NCI-H2196 (cell line): ENCODE data around the gene C9orf72.
A peak's percentile ranks its signal among the peaks of the same experiment; 100 is the strongest.

Experiments used
- DNase-seq: peaks from one replicate; lab custom pipeline; 2025; ENCODE audit not compliant: unreplicated experiment; lab: John Stamatoyannopoulos, UW

C9orf72 gene

DNA sequence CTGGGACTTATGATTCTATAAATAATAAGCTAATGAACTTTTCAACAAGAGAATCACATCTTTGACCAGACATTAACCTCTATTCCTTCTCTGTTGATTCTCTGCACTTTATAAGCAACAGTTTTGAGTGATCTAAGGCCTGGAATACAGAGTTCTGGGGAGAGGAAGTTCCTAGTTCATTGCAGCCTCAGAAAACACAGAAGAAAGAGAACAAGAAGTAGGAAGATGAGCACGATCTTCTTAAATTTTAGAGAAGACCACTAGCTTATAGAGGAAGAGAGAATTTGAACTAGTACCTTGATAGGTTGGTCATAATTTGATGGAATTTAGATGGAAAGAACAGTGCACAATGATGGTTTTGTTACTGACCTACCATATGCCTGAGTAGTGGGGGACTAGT lies 8.5 kb upstream of the C9orf72 start:
- no peak for DNase-seq

DNA sequence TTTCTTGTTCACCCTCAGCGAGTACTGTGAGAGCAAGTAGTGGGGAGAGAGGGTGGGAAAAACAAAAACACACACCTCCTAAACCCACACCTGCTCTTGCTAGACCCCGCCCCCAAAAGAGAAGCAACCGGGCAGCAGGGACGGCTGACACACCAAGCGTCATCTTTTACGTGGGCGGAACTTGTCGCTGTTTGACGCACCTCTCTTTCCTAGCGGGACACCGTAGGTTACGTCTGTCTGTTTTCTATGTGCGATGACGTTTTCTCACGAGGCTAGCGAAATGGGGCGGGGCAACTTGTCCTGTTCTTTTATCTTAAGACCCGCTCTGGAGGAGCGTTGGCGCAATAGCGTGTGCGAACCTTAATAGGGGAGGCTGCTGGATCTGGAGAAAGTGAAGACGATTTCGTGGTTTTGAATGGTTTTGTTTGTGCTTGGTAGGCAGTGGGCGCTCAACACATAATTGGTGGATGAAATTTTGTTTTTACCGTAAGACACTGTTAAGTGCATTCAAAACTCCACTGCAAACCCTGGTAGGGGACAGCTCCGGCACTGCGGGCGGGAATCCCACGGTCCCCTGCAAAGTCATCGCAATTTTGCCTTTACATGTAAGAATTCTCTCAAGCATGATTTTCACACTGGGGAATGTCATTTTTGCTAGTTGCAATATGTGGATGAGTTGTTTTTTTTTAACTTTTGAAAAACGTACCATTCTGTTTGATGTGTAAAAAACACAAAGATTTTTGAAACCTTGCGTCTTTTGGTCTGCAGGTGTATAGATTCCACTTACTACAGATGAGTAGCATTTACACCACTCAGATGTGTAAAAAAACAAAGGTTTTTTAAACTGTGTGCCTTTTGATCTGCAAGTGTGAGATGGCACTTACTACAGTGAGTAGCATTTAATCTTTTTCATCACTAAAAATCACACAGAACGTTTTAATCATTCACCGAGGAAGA lies 631 bp upstream of the C9orf72 start:
- peak; percentile 98 for DNase-seq

DNA sequence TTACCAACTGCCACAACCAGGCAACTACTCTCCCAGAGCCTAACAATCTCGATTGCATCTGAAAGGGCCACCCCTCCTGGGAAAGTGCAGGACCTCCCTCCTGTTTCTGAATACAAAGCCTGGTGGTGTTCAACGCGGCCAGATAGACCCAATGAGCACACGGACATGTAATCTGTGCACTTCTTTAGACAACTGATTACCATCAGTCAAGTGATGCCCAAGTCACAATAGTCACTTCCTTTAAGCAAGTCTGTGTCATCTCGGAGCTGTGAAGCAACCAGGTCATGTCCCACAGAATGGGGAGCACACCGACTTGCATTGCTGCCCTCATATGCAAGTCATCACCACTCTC lies 739 bp downstream of the C9orf72 start:
- peak; percentile 53 for DNase-seq

DNA sequence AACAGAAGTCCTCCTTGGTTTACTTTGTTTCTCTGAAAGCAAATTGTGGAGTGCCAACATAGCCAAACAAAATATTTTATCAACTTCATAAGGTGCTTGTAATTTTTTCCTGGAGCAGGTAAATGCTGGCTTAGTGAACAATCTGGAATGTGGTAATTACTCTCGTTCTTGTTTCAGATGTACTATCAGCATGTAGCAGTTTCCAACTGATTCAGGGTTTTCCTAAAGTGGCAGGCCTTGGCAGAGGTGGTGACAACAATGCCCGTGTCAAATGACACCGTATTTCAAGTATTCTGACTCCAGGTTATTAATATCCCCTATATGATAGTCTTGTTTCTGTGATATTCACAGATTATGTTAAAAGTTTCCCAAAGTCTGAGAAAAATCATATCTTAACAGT lies 1.2 kb downstream of the C9orf72 start:
- DNase-seq, result no peak

DNA sequence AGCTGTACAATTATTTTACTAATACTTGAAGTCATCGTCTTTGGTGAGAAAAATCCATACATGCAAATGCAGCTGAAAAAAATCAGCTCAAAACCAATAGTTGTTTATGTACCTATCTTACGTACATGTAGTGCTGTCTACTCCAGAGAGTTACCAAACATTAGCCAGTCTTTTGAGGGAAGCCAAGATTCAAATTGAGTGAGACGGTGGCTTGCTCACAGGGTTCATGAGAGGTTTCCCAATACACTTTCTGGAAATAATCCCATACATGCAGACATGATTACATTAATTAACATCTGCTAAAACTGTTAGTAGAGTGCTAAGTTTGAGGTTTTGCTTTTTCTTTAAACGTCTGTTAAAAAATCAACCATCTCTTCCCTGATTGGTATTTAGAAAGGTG lies 2.3 kb downstream of the C9orf72 start:
- no peak for DNase-seq

DNA sequence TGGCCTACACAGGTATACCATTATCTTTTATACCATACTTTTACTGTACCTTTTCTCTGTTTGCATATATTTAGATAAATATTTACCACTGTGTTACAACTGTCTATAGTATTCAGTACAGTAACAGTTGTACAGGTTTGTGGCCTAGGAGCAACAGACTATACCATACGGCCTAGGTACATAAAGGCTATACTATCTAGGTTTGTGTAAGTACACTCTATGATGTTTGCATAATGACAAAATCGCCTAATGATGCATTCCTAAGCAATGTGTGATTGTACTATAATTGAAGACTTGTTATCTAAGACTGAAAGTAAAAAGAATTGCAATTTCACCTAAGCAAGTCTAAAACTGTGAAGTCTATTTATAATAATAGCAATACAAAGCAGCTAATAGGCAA lies 3.9 kb downstream of the C9orf72 start:
- DNase-seq, result no peak

DNA sequence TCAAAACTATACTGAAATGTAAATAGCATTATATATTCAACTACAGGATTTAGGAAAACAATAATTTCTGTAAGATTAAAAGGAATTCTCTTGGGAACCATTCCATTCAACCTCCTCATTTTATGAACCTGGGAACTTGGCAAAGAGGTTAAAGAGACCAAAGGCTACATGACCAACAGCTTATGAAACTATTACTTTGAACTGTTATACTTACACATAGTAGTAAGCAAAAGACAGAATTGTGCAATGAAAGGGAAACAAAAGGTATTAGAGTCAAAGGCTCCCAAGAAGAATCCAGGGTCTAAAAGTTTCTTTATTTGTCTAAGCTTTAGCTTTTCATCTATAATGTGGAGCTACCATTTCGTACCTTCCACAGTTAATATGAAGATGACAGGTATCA lies 7.2 kb downstream of the C9orf72 start:
- no peak for DNase-seq

DNA sequence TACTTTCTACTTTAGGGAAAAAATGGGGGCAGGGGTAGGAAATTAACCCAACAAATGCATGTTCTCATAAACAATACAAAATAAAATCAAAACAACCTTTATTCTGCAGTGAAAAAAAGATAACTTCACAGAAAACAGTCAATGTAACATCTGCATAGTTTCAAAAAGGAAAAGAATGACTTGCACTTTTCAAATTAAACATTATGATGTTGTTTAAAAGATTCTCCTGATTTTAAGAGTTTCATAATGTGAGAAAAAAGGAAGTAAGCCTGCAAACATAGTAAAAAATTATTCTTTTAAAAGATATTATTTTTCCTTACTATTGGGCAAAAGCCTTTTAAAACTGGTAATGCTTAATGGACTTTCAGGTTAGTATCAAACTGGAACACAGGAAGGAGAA lies 7.6 kb downstream of the C9orf72 start:
- no peak for DNase-seq

DNA sequence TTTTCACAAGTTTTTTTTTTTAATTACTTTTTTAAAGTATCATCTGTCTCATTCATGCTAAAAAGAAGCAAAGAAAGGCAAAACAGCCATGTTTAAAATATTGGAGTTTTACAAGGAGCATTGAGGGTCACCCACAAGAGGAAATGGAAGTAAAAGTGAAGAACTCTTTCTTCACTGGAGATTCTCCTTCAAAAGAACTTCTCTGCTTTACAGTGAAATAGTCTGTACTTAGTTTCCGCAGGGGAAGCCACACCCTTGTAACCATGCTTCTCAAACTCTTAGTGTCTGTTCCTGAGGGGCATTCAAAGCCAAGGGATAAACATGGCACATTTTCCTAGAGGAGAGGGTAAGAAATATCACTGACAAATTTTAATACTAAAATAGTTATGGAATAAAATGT lies 8.6 kb downstream of the C9orf72 start:
- DNase-seq, result no peak

DNA sequence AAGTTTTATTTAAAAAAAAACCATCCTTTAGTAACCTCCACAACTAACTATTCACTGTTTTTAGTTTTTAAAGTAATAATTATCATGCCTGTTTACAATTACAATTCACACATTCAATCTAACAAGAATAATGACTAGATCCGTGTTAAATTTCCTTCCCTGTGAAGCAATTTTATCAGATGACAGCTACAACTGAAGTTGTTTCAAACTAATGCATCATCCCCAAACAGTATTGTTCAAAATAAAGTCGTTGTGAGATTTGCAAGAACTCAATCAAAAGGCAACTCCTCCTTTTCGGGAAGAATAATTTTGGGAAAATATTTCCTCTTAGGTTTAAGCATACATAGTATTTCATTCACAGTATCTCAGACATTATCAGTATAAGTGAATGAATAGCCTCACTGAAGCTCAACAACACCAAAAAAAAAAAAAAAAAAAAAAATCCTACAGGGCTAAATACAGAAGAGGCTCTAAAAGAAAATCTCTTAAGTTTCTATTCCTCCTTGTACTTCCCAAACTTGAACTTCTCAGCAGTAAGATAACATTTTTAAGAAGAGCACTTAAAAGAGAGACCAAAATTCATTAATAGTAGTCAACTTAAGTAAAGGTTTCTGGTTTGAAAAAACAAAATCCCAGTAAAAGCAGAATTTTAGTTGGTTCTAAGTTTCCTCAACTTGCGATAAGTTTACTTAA lies 9.4 kb downstream of the C9orf72 start:
- no peak for DNase-seq

DNA sequence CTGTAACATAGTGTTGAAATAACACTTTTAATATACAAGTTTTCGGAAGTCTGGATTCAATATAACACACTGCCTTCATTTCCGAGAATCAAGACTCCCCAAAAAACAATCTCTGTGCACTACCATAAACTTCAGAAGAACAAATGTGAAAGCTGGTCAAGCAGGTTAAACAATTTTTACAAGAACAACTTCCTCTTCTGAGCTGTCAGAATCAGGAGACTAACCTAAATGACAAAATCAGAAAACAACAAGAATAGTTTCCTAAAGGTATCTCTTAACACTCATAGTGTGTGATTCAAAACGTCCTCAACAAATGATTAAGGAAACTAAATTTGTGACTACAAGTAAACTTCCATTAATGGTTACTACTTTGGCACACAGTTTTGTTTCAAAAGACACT lies 11.6 kb downstream of the C9orf72 start:
- no peak for DNase-seq

DNA sequence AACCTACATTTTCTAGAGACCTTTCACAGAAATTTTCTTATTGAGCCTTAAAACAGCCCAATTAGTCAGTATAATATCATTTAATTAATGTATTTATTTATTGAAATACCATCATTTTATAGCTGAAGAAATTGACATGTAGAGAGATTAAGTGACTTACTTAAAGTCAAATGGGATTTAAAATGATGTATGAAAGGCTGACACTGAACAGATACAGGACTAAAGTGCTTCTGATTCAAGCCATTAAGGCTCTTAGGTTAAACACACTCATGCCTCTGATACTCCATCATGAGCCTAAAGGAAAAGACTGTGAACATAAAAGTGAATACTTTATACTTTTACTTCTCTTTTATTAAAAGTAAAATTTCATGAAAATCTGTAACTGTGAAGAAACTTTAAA lies 12.8 kb downstream of the C9orf72 start:
- DNase-seq, result no peak

DNA sequence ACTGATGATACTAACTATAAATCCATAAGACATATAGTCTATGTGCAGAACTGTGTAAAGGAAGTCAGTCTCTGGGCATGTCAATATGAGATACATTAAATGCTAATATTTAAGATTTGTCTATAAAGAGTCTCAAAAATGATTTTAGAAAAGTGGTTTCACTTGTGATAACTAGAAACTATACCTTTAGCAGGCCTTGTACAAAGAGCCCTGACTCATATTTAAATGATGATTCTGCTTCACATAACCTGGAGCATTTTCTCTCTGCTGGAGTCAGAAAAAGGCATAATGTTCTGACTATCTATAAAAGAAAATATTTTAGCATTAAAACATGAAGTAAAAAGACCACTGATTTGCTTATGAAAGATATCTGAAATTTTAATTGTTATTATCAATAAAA lies 15.0 kb downstream of the C9orf72 start:
- no peak for DNase-seq

DNA sequence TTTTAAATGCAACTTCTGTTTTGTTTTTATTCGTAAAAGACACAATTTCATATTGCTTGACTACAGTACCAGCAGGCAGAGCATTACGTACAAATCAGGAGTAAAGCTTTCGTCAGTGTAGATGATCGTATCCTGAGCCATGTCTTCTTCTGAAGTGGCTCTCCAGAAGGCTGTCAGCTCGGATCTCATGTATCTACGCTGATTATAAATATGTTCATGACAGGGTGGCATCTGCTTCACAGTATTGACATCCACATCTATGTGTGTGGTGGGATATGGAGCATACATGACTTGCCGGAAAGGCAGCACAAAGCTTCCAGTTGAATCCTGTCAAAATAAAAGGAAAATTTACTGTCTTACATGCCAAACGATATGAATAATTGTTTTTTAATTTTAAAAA lies 16.8 kb downstream of the C9orf72 start:
- DNase-seq, result no peak

DNA sequence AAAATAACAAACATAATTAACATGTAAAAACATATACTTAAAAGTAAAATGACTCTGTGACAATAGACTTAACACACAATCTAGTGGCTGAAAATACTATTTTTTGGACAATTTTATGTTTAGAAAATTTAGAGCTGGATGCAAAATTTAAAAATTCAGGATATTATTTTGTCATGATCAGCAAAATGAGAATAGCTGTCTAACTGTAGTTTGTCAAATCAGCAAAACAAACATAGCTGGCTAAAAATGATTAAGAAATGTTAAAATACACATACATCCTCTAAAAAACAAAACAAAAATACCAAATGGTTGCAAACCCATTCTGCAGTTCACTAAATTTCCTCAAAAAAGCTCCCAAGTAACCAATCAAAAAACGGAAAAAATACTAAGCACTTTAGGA lies 18.6 kb downstream of the C9orf72 start:
- no peak for DNase-seq

DNA sequence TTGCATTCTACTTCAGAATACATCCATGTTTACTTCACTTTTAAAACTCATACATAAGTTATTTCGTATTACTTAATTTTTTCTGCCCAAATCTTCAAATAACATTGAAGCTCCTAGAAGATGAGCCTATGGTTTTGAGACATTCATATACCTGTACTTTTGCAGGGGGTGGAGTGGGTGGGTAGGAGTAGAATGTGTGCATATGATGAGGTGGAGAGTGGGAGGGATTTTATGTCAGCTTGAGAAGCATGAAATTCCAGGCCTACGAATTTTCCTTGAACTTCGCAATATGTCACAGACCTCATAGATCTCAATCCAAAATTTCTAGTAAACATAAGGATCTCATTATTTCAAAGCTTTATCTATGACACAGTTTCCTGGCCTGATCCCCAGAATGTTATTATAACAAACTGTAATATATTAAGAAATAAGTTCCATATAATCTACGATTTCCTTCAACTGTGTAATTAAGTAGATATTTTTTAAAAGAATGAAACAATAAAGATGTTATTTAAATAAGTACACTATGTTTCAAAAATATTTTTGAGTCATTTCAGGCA lies 24.0 kb downstream of the C9orf72 start:
- no peak for DNase-seq

DNA sequence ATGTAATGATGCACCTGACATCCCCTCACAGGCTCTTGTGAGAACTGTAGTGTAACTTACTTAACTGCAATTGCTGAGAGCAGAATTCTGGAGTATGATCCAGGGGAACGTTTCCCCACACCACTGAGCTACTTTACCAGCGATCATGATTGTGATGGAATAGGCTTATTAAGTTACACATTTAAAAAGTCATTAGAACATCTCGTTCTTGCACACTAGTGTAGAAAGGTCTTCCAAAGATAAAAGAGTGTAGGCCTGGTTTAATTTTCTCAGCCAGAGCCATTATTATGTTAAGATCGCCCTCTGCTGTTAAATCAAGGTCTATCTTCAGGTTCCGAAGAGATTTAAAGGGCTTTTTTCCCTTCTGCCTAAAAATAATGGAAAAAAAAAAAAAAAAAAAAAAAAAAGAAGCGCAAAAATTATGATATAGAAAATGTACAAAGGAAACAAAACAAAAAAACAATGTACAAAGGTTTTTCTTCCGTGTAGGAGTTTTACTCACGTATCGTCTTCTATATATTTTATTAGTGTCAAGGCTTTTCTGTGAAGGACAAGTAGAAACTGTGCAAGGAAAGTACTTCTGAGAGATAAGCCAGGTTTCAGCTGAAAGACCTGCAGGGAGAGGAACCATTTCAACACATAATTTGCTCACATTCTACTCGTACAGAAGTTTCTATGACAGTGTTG lies 25.1 kb downstream of the C9orf72 start:
- peak; percentile 29 for DNase-seq

DNA sequence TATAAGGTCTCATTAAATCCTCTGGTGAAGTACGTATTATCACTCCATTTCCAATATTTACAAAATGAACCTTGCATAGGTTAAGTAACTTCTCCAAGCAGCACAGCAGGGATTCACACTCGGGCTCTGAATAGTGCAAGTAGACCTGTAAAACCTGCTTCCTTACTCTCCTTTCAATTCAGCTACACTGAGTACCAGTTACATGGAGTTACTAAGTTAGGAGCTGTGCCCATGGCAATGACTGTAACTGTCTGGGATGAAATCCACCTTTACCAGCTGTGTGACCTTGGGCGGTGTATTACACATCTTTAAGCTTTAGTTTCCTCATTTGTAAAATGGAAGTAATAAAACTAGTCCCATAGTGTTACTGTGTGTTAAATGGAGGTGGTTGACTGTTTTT lies 27.8 kb downstream of the C9orf72 start:
- no peak for DNase-seq

DNA sequence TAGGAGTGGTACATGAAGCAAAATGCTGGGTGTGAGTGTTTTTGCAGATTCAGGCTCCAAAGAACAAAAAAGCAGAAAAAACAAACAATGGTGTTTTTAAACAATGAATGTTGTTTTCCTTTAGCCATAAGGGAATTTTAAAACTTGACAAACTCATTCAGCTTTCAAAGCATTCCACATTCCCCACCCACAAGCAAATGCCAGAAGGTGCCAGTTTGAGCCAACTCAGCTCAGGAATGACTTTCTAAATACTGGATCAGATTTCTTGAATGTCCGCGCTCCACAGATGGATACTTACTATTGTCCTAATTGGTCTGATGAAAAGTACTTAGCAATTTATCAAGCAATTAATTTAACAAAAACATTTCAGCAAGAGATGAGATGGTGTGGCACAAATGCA lies 30.8 kb downstream of the C9orf72 start:
- no peak for DNase-seq

DNA sequence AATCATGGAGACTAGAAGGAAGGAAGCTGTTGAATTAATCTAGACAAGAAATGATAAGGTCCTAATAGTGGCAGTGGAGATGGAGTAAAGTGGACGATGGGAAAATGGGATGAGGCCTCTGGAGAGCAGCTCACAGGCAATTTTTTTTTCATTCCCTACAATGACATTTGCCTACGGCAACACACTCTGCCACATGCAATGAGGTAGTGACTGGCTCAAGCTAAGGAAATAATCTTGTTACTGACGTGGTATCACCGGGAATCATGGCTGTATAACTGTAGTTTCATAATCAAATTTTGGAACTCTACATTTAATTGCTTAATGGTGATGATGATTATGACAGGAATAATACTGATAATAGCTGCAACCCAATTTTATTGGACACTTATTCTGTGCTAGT lies 31.5 kb downstream of the C9orf72 start:
- DNase-seq, result no peak

DNA sequence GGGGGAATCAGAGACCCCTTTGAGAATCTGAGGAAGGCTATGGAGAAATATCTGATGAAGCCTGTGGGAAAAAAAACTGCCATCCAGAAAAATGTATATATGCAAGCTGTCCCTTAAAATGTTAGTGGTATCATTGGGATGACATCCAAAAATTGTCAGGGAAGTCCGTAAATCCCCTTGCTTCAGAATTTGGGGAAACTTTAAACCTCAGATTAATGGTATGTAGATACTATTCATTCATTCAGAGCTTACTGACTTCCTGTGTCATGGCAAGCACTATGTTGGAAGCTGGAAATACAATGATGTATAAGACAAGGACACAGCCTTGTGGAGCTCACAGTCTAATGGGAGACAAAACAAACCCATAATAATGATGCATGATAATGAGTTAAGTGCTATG lies 32.8 kb downstream of the C9orf72 start:
- no peak for DNase-seq
